Right kidney (tissue), 1 donor: ENCODE measurements around the gene ZFP62.
"Not testable (repeated sequence)": the region's sequence is repeated elsewhere in the genome, so short reads cannot be mapped to it uniquely, and the experiment has no call there.

Source experiments
- DNase-seq: peaks from one replicate; pipeline ENCODE4 v3.0.0-alpha.2; 2016

Gene ZFP62

DNA sequence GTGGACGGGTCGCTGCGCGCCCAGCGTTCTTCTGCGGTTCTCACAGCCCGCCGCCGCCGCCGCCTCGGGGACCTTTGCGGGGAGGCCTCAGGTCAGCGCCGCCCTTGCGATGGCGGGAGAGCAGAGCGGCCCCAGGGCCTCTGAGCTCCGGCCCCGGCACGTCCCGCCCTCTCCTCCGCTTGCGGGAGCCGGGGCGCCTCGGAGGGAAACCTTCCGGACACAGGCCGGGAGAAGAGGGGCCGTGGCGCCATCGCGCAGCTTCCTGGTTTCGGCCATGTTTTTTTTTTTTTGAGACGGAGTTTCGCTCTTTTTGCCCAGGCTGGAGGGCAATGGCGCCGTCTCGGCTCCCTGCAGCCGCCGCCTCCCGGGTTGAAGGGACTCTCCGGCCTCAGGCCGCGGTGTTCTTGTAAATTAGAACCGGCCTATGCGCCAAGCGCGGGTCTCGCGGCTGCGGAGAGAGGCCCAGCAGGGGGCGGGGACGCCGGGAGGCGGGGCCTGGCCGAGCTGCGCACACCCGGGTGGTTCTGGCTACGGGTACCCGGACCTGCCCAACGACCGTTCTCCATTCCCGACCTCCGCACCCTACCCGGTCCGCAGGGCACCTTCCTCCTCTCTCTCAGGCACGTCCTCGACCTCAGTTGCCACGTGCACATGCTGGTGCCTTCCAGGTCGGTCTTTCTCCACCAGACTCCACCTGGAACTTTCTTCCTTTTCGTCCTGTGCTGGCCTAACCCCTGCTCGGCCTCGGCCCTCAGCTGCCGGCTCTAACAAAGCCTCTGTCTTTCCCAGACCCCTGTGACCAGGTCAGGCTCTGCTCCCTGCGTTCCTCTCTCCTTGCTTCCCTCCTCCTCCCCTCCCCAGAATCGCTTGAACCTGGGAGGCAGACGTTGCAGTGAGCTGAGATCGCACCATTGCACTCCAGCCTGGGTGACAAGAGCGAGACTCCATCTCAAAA lies 29.7 kb downstream of the ZFP62 start:
- peak; percentile 99 for DNase-seq

GRCh38 chr5:180830253-180831138 lies 30.6 kb downstream of the ZFP62 start:
- DNase-seq: no peak

GRCh38 chr5:180829726-180830125 lies 31.4 kb downstream of the ZFP62 start:
- DNase-seq: no peak

DNA sequence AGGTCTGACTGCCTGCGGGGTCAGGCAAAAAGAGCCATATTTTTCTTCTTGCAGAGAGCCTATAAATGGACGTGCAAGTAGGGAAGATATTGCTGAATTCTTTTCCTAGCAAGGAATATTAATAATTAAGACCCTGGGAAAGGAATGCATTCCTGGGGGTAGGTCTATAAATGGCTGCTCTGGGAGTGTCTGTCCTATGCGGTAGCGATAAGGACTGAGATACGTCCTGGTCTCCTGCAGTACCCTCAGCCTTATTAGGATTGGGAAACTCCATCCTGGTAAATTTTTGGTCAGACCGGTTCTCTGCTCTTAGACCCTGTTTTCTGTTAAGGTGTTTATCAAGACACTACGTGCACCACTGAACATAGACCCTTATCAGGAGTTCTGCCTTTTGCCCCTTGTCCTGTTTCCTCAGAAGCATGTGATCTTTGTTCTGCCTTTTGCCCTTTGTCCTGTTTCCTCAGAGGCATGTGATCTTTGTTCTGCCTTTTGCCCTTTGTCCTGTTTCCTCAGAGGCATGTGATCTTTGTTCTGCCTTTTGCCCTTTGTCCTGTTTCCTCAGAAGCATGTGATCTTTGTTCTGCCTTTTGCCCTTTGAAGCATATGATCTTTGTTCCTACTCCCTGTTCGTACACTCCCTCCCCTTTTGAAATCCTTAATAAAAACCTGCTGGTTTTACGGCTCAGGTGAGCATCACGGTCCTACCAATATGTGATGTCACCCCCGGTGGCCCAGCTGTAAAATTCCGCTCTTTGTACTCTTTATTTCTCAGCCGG lies 32.1 kb downstream of the ZFP62 start:
- not testable (repeated sequence) for DNase-seq

DNA sequence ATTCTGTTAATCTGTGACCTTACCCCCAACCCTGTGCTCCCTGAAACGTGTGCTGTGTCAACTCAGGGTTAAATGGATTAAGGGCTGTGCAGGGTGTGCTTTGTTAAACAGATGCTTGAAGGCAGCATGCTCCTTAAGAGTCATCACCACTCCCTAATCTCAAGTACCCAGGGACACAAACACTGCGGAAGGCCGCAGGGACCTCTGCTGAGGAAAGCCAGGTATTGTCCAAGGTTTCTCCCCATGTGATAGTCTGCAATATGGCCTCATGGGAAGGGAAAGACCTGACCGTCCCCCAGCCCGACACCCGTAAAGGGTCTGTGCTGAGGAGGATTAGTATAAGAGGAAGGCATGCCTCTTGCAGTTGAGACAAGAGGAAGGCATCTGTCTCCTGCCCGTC lies 33.7 kb downstream of the ZFP62 start:
- DNase-seq: not testable (repeated sequence)

- DNase-seq: no peak
Observed at GRCh38 chr5:180825768-180826525, 35.1 kb downstream of the ZFP62 start.

DNA sequence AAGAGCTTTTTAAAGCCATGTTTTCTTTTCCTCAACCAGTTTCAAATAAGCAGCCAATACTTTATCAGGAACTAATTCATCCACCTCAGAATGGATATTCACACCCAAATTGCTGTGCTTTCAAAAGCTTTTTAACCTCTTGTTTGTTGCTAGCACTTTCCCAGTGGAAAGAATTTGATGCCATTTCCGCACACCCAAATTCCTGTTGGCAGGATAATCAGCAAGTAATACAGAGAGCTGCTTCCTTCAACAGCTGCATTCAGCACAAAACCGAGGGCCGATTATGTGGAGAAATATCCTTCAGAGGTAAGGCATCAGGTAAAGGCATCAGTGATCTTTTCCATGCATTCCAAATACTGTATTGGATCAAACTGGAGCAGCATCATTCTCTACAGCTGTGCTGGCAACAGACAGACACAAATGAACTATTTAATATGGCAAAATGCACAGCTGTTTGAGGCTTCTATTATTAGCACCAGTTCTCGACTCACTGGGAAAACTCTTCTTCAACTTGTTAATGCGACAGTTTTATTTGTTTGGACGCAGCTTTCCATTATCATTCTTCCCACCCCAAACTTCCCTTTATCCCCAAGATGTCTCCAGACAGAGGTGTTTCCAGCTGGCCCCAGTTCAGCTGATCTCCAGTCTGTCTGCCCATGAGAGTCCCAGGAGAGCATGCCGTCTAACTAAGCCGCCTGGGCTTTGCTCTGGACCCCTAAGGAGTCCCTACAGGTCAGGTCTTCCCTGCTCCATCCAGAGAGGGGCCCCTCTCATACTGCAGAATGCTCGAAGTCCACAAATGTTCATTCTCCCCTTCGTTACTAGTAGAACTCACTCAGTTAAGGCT lies 36.2 kb downstream of the ZFP62 start:
- no peak for DNase-seq

DNA sequence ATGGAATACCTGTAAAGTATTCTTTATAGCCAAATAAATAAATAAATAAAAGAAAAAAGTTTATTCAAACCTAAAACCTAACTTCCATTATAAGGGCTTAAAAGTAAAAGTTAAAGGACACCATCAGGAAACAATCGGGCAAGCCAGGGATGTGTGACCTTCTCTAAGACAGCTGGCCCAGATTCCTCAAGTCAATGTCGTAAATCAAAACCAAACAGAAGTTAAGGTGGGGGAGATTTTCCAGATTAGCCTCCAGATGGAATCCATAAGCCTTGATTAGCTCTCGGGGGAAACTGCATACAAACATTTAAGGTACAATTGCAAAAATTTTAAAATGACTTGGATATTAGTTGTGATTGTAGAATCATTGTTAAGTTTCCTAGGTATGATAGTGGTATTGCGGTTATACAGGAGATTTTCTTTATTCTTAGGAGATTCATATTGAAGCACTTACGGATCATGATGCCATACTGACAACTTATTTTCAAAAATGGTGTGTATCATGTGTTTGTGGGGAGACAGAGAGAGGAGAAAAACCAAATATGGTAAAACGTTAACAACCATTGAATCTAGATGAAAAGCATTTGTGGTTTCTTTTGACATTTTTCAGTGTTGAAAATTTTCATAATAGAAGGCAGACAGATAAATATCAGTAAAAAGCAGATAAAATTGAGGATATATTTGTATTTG lies 37.0 kb downstream of the ZFP62 start:
- DNase-seq: no peak

DNA sequence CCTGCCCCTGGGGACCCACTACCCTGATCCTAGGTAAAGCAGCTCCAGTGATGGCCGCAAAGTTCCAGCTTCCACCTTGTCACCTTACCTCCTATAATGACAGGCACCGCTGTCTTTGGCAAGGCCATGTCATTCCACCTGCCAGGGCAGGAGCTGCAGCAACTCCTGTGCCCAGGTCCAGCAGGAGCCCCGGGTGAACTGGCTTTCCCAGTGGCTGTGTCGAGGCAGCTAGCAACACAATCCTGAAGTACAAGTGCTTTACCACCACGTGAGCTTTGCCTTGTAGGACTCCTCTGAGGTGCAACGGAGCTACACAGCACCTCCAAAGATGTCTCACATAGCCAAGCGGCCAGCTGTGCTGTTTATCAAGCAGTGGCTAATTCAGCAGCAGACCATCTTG lies 37.7 kb downstream of the ZFP62 start:
- no peak for DNase-seq

DNA sequence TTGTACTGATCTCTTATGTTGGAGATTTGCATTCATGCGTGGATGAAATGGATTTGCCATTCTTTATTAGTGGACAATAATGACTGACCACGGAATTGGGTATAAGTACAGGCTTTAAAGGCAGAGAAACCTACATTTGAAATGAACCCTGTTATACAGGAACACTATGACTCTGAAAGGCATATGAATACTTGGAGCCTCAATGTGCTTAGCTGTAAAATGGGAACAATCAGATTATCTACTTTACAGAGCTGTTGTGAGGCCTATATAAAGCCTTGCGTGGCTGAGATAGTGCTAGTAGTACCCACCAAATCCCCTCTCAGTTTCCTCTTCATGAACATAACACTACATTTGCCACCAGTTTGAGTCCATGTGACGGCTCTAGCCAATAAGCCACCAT lies 39.5 kb downstream of the ZFP62 start:
- no peak for DNase-seq

- no peak for DNase-seq
Observed at GRCh38 chr5:180820788-180821321, 40.2 kb downstream of the ZFP62 start.

- DNase-seq: no peak
Observed at GRCh38 chr5:180818677-180819341, 42.3 kb downstream of the ZFP62 start.

- DNase-seq: peak; percentile 45
Observed at GRCh38 chr5:180817893-180818674, 43.0 kb downstream of the ZFP62 start.

GRCh38 chr5:180816608-180817534 lies 44.2 kb downstream of the ZFP62 start:
- DNase-seq: peak; percentile 66

DNA sequence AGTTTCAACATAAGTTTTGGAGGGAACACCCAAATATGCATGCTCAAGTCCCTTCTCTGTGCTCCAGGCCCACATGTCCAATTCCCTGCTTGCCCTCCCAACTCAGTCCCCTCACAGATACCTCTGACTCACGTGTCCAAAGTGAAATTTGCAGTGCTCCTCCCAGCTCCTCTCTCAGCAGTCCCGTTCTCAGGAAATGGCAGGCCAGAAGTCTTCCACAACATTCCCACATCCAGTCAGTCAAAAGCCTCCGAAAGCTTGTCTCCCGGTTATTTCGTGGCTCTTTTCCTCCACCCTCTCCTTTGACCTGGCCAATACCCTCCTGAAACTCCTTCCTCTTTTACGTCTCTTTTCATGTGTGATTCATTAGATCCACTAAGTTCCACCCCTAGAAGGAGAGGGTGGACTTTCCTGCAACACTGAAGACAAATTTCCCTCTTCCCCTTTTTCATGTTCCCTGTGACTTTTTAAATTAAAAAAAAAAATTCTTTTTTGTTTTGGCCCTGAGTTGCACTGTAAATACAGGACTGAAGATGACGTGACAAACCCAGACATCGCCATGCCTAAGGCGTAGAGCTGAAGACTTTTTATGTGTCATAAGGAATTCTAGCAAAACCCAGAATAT lies 45.7 kb downstream of the ZFP62 start:
- no peak for DNase-seq

GRCh38 chr5:180813420-180813819 lies 47.7 kb downstream of the ZFP62 start:
- DNase-seq: no peak
